OCI-LY3 (cell line): ENCODE data around the gene CADPS2.

ENCODE experiments used
- H2AFZ ChIP-seq: fragments of 200-600, 300-600 bp; shearing (Covaris generic); 2 replicates; pipeline ENCODE4 v1.6.0; 2014; ENCODE audit warnings: antibody characterized with exemption, low read depth, low read length
- H3K27ac ChIP-seq: fragments of 200-600, 300-600 bp; sonication (generic); 2 replicates; pipeline ENCODE4 v1.5.1; 2014; ENCODE audit warnings: mild to moderate bottlenecking, low read length, moderate library complexity, mixed read lengths
- H3K27me3 ChIP-seq: fragments of 200-600, 300-600 bp; sonication (generic); 2 replicates; pipeline ENCODE4 v1.6.1; 2014; ENCODE audit warnings: low read depth, low read length, mixed read lengths
- H3K36me3 ChIP-seq: fragments of 200-600, 300-600 bp; sonication (generic); replicated peaks from 2 replicates; pipeline ENCODE3; 2014; ENCODE audit warnings: low read depth, low read length, mixed read lengths
- H3K4me1 ChIP-seq: fragments of 300-600, 200-600 bp; sonication (generic); 2 replicates; pipeline ENCODE4 v1.6.1; 2014; ENCODE audit warnings: low read length, mixed read lengths
- H3K4me2 ChIP-seq: fragments of 200-600, 300-600 bp; sonication (generic); 2 replicates; pipeline ENCODE4 v1.6.1; 2014; ENCODE audit warnings: low read length, mixed read lengths
- H3K4me3 ChIP-seq: fragments of 300-600, 200-600 bp; sonication (generic); 2 replicates; pipeline ENCODE4 v1.5.1; 2014; ENCODE audit warnings: antibody characterized with exemption, mild to moderate bottlenecking, low read length, moderate library complexity
- H3K79me2 ChIP-seq: fragments of 300-600, 200-600 bp; shearing (Covaris generic); 2 replicates; pipeline ENCODE4 v1.6.1; 2014; ENCODE audit warnings: mild to moderate bottlenecking, low read length, mixed read lengths
- H3K9ac ChIP-seq: fragments of 300-600, 200-600 bp; shearing (Covaris generic); 2 replicates; pipeline ENCODE4 v1.6.0; 2014; ENCODE audit warnings: mild to moderate bottlenecking, low read length, moderate library complexity
- H3K9me3 ChIP-seq: fragments of 200-600, 300-600 bp; shearing (Covaris generic); 2 replicates; pipeline ENCODE4 v1.6.1; 2014; ENCODE audit warnings: low read length, mixed read lengths; ENCODE audit not compliant: insufficient read depth
- H4K20me1 ChIP-seq: fragments of 200-600, 300-600 bp; sonication (generic); 2 replicates; pipeline ENCODE4 v1.6.1; 2016; ENCODE audit warnings: low read length, mixed read lengths; ENCODE audit not compliant: insufficient read depth
- EZH2phosphoT487 ChIP-seq: fragments of 200-600 bp; shearing (Covaris generic); IDR thresholded peaks from 2 replicates; pipeline ENCODE4 v1.6.1; 2018; ENCODE audit warnings: antibody characterized with exemption, mixed run types, low read depth
- TF ChIP-seq, protein P1 (sequence below): fragments of 200-600, 300-600 bp; sonication (generic); IDR thresholded peaks from 2 replicates; pipeline ENCODE4 v1.5.1; 2014; ENCODE audit warnings: antibody characterized with exemption, low read length, low read depth

Gene CADPS2

DNA sequence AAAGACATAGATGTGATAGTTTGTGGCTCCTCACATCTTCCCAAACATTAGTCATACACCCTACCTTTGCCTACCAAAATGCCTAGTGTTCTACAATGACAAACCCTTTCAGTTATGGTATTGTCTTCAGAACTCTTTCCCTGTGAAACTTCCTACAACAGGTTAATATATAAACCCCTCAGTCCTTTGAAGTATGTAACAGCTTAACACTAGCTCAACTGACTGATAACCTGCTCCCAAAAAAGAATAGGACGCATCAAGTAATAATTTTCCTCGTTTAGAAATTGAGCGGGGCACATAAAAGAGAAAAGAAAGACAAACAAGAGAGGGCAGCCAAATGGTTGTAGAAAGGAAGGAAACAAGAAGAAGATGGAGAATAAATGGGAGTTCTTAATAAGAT, 133.7 kb downstream of the CADPS2 start:
- H3K4me3 ChIP-seq: no peak overlapping the region
- H3K9ac ChIP-seq: no peak overlapping the region
- no peaks in the 10 kb centered on the region for H3K4me1 ChIP-seq
- H2AFZ ChIP-seq: no peak overlapping the region
- no peak overlapping the region for H3K4me2 ChIP-seq
- H3K9me3 ChIP-seq: no peaks in the 10 kb centered on the region
- H3K27me3 ChIP-seq: no peaks in the 10 kb centered on the region
- H4K20me1 ChIP-seq: no peaks in the 10 kb centered on the region
- no peaks in the 10 kb centered on the region for H3K79me2 ChIP-seq
- TF ChIP-seq EZH2phosphoT487: no peak
- TF ChIP-seq, protein P1, sequence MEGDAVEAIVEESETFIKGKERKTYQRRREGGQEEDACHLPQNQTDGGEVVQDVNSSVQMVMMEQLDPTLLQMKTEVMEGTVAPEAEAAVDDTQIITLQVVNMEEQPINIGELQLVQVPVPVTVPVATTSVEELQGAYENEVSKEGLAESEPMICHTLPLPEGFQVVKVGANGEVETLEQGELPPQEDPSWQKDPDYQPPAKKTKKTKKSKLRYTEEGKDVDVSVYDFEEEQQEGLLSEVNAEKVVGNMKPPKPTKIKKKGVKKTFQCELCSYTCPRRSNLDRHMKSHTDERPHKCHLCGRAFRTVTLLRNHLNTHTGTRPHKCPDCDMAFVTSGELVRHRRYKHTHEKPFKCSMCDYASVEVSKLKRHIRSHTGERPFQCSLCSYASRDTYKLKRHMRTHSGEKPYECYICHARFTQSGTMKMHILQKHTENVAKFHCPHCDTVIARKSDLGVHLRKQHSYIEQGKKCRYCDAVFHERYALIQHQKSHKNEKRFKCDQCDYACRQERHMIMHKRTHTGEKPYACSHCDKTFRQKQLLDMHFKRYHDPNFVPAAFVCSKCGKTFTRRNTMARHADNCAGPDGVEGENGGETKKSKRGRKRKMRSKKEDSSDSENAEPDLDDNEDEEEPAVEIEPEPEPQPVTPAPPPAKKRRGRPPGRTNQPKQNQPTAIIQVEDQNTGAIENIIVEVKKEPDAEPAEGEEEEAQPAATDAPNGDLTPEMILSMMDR: no peak
- H3K27ac ChIP-seq: no peak overlapping the region
- no peaks in the 10 kb centered on the region for H3K36me3 ChIP-seq

DNA sequence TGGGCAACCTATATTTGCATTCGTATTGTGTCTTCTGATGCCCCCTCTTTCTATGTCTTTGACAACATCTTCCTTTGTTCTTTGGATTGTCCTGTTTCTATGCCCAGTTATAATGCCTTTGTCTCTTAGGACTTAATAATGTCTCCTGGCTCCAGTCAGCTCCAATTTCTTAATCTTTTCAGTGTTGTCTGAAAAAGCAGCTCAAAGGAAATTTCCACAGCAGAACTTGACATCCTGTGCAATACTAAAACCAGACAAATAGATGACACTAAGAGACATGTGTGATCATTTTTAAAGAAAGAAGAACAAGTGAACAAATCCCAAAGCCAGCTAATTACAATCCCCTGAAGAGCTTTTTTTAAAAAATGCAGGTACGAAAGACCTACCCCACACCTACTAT, 135.9 kb downstream of the CADPS2 start:
- H3K27ac ChIP-seq: no peak overlapping the region
- no peak overlapping the region for H3K4me3 ChIP-seq
- no peak for TF ChIP-seq EZH2phosphoT487
- H3K79me2 ChIP-seq: no peaks in the 10 kb centered on the region
- H3K4me1 ChIP-seq: no peaks in the 10 kb centered on the region
- no peak overlapping the region for H3K9ac ChIP-seq
- no peaks in the 10 kb centered on the region for H4K20me1 ChIP-seq
- no peak overlapping the region for H3K4me2 ChIP-seq
- no peaks in the 10 kb centered on the region for H3K9me3 ChIP-seq
- no peaks in the 10 kb centered on the region for H3K27me3 ChIP-seq
- no peaks in the 10 kb centered on the region for H3K36me3 ChIP-seq
- H2AFZ ChIP-seq: no peak overlapping the region

DNA sequence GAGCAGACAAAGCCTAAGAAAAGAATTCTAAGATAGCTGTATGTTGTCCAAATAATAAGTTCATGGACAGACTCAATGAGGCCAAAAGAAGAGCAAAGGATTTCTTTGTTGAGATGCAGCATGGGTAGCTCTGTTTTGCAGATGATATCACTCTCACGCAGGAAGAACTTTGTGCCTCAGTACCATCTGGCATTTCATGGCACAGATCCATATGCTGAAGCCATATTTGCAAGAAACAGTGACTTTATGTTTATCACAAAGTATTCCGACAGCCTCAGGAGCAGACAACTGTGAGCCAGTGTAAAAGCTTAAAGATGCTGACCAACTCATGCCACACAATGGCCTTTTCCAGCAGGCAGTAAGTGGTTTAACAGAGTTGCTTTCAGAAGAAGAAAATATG, 138.1 kb downstream of the CADPS2 start:
- no peaks in the 10 kb centered on the region for H3K9me3 ChIP-seq
- H3K36me3 ChIP-seq: no peaks in the 10 kb centered on the region
- H3K9ac ChIP-seq: no peak overlapping the region
- no peaks in the 10 kb centered on the region for H4K20me1 ChIP-seq
- H3K4me2 ChIP-seq: no peak overlapping the region
- H3K27me3 ChIP-seq: no peaks in the 10 kb centered on the region
- H3K4me3 ChIP-seq: no peak overlapping the region
- H3K79me2 ChIP-seq: no peaks in the 10 kb centered on the region
- TF ChIP-seq, protein P1: no peak
- TF ChIP-seq EZH2phosphoT487: no peak
- no peak overlapping the region for H3K27ac ChIP-seq
- H2AFZ ChIP-seq: no peak overlapping the region
- no peaks in the 10 kb centered on the region for H3K4me1 ChIP-seq

DNA sequence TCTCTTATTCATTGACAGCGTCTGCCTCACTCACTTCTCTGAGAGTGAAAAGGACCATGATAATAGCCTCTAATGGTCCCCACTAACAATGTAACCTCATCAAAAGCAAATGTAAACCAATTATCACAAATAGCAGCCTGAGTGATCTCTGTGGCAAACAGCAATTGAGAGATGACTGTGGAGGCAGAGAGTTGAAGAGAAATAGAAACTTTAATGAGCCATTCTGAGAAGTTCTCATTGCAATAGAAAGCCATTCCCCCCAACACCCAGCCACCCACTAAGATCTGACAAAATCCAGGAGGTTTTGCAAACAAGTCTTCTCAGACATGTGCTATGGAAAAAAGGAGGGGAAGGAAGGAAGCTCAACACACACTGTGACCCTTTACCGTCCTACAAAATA, 139.3 kb downstream of the CADPS2 start:
- H3K9ac ChIP-seq: no peak overlapping the region
- TF ChIP-seq, protein P1: no peak
- TF ChIP-seq EZH2phosphoT487: no peak
- H3K9me3 ChIP-seq: no peaks in the 10 kb centered on the region
- no peaks in the 10 kb centered on the region for H3K79me2 ChIP-seq
- no peaks in the 10 kb centered on the region for H4K20me1 ChIP-seq
- H3K27ac ChIP-seq: no peak overlapping the region
- no peaks in the 10 kb centered on the region for H3K27me3 ChIP-seq
- no peak overlapping the region for H3K4me2 ChIP-seq
- no peaks in the 10 kb centered on the region for H3K4me1 ChIP-seq
- no peak overlapping the region for H2AFZ ChIP-seq
- H3K36me3 ChIP-seq: no peaks in the 10 kb centered on the region
- H3K4me3 ChIP-seq: no peak overlapping the region

DNA sequence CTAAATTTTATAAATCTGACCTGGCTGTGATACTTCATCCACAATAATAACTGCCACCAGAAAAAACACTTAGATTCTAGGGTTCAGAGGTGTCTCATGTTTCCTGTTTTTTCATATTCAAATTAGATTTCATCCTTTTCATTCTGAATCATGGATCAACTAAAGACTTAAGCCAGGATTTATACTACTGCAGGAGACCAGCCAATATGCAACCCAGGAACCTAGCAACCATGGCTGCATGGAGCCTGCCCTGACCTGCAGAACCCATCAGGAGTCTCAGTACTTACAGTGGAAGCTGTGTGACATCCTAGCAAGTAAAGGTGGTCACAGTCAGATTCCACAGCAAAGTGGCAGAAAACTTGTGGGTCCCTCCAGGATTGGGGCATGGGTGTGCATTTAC, 143.0 kb downstream of the CADPS2 start:
- Histone ChIP-seq H4K20me1 (no peaks in the 10 kb centered on the region), H3K27me3 (no peaks in the 10 kb centered on the region), H3K4me2 (no peak overlapping the region), H3K27ac (no peak overlapping the region), H3K9me3 (no peaks in the 10 kb centered on the region), H3K4me3 (no peak overlapping the region), H2AFZ (no peak overlapping the region), H3K36me3 (no peaks in the 10 kb centered on the region), H3K4me1 (no peaks in the 10 kb centered on the region), H3K9ac (no peak overlapping the region), H3K79me2 (no peaks in the 10 kb centered on the region)
- TF ChIP-seq EZH2phosphoT487: no peak
- TF ChIP-seq, protein P1: no peak
